Measurements from ENCODE around the gene NDEL1.

GRCh38 chr17:8436169-8436843 is 622 bp downstream of the NDEL1 start:
- TF ChIP-seq HMGN3 (IDR thresholded peaks at IDR 0.05; ENCODE audit: borderline replicate concordance, extremely low read depth, insufficient read length, low read depth, low read length), result peak; percentile 0
- TF ChIP-seq DDX20 (tag; IDR thresholded peaks at IDR 0.05; ENCODE audit: low read depth), result no peak
- TF ChIP-seq, protein P1, sequence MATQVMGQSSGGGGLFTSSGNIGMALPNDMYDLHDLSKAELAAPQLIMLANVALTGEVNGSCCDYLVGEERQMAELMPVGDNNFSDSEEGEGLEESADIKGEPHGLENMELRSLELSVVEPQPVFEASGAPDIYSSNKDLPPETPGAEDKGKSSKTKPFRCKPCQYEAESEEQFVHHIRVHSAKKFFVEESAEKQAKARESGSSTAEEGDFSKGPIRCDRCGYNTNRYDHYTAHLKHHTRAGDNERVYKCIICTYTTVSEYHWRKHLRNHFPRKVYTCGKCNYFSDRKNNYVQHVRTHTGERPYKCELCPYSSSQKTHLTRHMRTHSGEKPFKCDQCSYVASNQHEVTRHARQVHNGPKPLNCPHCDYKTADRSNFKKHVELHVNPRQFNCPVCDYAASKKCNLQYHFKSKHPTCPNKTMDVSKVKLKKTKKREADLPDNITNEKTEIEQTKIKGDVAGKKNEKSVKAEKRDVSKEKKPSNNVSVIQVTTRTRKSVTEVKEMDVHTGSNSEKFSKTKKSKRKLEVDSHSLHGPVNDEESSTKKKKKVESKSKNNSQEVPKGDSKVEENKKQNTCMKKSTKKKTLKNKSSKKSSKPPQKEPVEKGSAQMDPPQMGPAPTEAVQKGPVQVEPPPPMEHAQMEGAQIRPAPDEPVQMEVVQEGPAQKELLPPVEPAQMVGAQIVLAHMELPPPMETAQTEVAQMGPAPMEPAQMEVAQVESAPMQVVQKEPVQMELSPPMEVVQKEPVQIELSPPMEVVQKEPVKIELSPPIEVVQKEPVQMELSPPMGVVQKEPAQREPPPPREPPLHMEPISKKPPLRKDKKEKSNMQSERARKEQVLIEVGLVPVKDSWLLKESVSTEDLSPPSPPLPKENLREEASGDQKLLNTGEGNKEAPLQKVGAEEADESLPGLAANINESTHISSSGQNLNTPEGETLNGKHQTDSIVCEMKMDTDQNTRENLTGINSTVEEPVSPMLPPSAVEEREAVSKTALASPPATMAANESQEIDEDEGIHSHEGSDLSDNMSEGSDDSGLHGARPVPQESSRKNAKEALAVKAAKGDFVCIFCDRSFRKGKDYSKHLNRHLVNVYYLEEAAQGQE (IDR thresholded peaks at IDR 0.05; ENCODE audit: borderline replicate concordance), result no peak
- TF ChIP-seq, protein P1 (CRISPR knock-in tag; IDR thresholded peaks at IDR 0.05; ENCODE audit: low read depth), result no peak
- TF ChIP-seq, protein P2, sequence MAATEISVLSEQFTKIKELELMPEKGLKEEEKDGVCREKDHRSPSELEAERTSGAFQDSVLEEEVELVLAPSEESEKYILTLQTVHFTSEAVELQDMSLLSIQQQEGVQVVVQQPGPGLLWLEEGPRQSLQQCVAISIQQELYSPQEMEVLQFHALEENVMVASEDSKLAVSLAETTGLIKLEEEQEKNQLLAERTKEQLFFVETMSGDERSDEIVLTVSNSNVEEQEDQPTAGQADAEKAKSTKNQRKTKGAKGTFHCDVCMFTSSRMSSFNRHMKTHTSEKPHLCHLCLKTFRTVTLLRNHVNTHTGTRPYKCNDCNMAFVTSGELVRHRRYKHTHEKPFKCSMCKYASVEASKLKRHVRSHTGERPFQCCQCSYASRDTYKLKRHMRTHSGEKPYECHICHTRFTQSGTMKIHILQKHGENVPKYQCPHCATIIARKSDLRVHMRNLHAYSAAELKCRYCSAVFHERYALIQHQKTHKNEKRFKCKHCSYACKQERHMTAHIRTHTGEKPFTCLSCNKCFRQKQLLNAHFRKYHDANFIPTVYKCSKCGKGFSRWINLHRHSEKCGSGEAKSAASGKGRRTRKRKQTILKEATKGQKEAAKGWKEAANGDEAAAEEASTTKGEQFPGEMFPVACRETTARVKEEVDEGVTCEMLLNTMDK (IDR thresholded peaks at IDR 0.05; ENCODE audit: borderline replicate concordance, insufficient read depth, low read depth, low read length, poor library complexity, severe bottlenecking), result no peak
- no peak for TF ChIP-seq ZNF140 (CRISPR knock-in tag; IDR thresholded peaks at IDR 0.05)
- TF ChIP-seq CTCF (IDR thresholded peaks at IDR 0.05 in 2 of 3, conservative IDR thresholded peaks at IDR 0.05 in 1 of 3; ENCODE audit: insufficient read depth in 2 of 3, low read depth in 1 of 3, low read length in 3 of 3), result no peak
- TF ChIP-seq BCOR (IDR thresholded peaks at IDR 0.05), result peak; percentile 50; the same call in 1 of the 2 replicates
- no peak for TF ChIP-seq CHD2 (IDR thresholded peaks at IDR 0.05; ENCODE audit: low read depth, low read length)
- no peak for TF ChIP-seq CREB1 (IDR thresholded peaks at IDR 0.05)
- TF ChIP-seq CREB1 (CRISPR knock-in tag; IDR thresholded peaks at IDR 0.05), result peak; percentile 27; the same call in 1 of the 2 replicates

Data from K562 (cell line).